Sigmoid colon (tissue), 4 donors: ENCODE data around the gene RPN2.

ENCODE experiments used
- CTCF ChIP-seq, 4 experiments: fragments of 450-650 bp in 3 of 4; fragments of 200-600 bp in 1 of 4; IDR thresholded peaks; one replicate each; pipeline ENCODE4 v1.5.1; 2016 to 2019; ENCODE audit warnings: antibody characterized with exemption in 4 of 4, mild to moderate bottlenecking in 3 of 4, moderate library complexity in 2 of 4
- POLR2A ChIP-seq, 2 donors: fragments of 450-650 bp; IDR thresholded peaks; one replicate each; pipeline ENCODE4 v1.6.1; 2016; ENCODE audit warnings: antibody characterized with exemption in 2 of 2, mild to moderate bottlenecking in 2 of 2, moderate library complexity in 2 of 2
- POLR2AphosphoS5 ChIP-seq, 4 donors: sonication (generic); formaldehyde crosslinking; IDR thresholded peaks; one replicate each; pipeline ENCODE4 v1.6.1; 2017; ENCODE audit warnings: antibody characterized with exemption in 4 of 4

GRCh38 chr20:37254114-37254878, 75.2 kb downstream of the RPN2 start:
- TF ChIP-seq CTCF (IDR thresholded peaks at IDR 0.05) (no peak), POLR2AphosphoS5 (IDR thresholded peaks at IDR 0.05) (no peak), POLR2A (IDR thresholded peaks at IDR 0.05) (no peak)
